HepG2 (cell line): Measurements from ENCODE around the gene SFXN5. TPM values are rescaled to one million over a fixed set of nuclear protein-coding genes. Genes with fewer than 3 reads are reported as not detected.

ENCODE experiments used
- ATAC-seq: fragments of 200-7000 bp; cut with Tn5 transposase; 3 replicates; pipeline ENCODE4 v1.9.1; 2020; ENCODE audit warnings: mild to moderate bottlenecking, moderate library complexity
- BruUV-seq: library from RNA; stranded (reverse); fragments of 400-500 nt; replicated peaks from 2 replicates; lab custom pipeline; 2021; lab: Mats Ljungman, UMichigan
- CTCF ChIA-PET: fragments of 300-600 bp; formaldehyde crosslinking; extraction: SDS; loops from one replicate; lab custom pipeline; 2021; ENCODE audit warnings: low total read pairs, inconsistent platforms, low intra/inter-chr PET ratio; lab: Yijun Ruan, JAX
- POLR2A ChIA-PET: fragments of 350-600 bp; sonication (Branson Sonifier 250); formaldehyde crosslinking; loops from one replicate; lab custom pipeline; 2020; ENCODE audit warnings: antibody characterized with exemption, inconsistent platforms; lab: Yijun Ruan, JAX
- DNase-seq: peaks from one replicate; pipeline ENCODE4 v3.0.0-alpha.2; 2015; ENCODE audit warnings: low spot score
- FAIRE-seq: peaks from 3 replicates; lab custom pipeline; 2011; peaks lifted over from hg19 to GRCh38; lab: Jason Lieb, UNC
- H2AFZ ChIP-seq: one replicate; pipeline ENCODE4 v1.6.1; 2011; ENCODE audit warnings: low read length, inconsistent platforms
- H3K27ac ChIP-seq: fragments of 300-600 bp; 3 replicates; pipeline ENCODE4 v1.8.0; 2011; ENCODE audit warnings: mixed run types, mild to moderate bottlenecking, mixed read lengths, low read length, inconsistent platforms; ENCODE audit not compliant: insufficient read depth; ENCODE audit errors: extremely low read length
- H3K27me3 ChIP-seq, 2 experiments: fragments of 200-600 bp in 1 of 2; 2 replicates in 1 of 2; 3 replicates in 1 of 2; pipeline versions ENCODE4 v1.6.0 to v1.8.0; 2011; ENCODE audit warnings: low read length in 2 of 2, mild to moderate bottlenecking in 2 of 2, moderate library complexity in 2 of 2, inconsistent platforms in 1 of 2; ENCODE audit not compliant: insufficient read depth in 2 of 2, control insufficient read depth in 1 of 2
- H3K36me3 ChIP-seq, 2 experiments: fragments of 200-600 bp in 1 of 2; replicated peaks in 1 of 2; 2 replicates in 1 of 2; 3 replicates in 1 of 2; pipeline versions ENCODE4 v1.5.1 to v1.8.0; 2011; ENCODE audit warnings: low read length in 2 of 2, inconsistent platforms in 1 of 2; ENCODE audit not compliant: insufficient read depth in 2 of 2, control insufficient read depth in 1 of 2
- H3K4me1 ChIP-seq: 2 replicates; pipeline ENCODE4 v1.5.1; 2012; ENCODE audit warnings: low read length, inconsistent platforms; ENCODE audit not compliant: insufficient read depth
- H3K4me2 ChIP-seq: 2 replicates; pipeline ENCODE4 v1.6.0; 2011; ENCODE audit warnings: low read depth, low read length, inconsistent platforms
- H3K4me3 ChIP-seq, 3 experiments: fragments of 200-600 bp in 1 of 3; sonication (generic), shearing (Covaris generic) in 1 of 3; replicated peaks in 1 of 3; 2 replicates each; pipeline ENCODE4 v1.5.1; 2011 to 2016; ENCODE audit warnings: low read length in 3 of 3, inconsistent platforms in 2 of 3, low read depth in 2 of 3, mild to moderate bottlenecking in 2 of 3, control low read depth in 1 of 3, mixed read lengths in 1 of 3; ENCODE audit not compliant: insufficient read depth in 1 of 3
- H3K79me2 ChIP-seq: one replicate; pipeline ENCODE4 v1.6.1; 2011; ENCODE audit warnings: low read length, inconsistent platforms; ENCODE audit not compliant: insufficient read depth
- H3K9ac ChIP-seq: 2 replicates; pipeline ENCODE4 v1.6.0; 2011; ENCODE audit warnings: mild to moderate bottlenecking, low read depth, low read length, inconsistent platforms; ENCODE audit not compliant: insufficient read depth
- H3K9me3 ChIP-seq: 2 replicates; pipeline ENCODE4 v1.5.1; 2012; ENCODE audit warnings: mild to moderate bottlenecking, low read length
- H4K20me1 ChIP-seq: 2 replicates; pipeline ENCODE4 v1.6.0; 2011; ENCODE audit warnings: inconsistent platforms, mild to moderate bottlenecking, low read length, moderate library complexity; ENCODE audit not compliant: insufficient read depth
- FLYWCH1 ChIP-seq: sonication (generic); formaldehyde crosslinking; IDR thresholded peaks from 2 replicates; pipeline ENCODE4 v1.8.1; 2023; ENCODE audit warnings: mild to moderate bottlenecking, missing genetic modification reagents
- NFYC ChIP-seq: IDR thresholded peaks from 2 replicates; pipeline ENCODE4 v1.6.1; 2016; ENCODE audit warnings: missing genetic modification reagents, missing compliant biosample characterization
- NKX3-1 ChIP-seq: sonication (generic); formaldehyde crosslinking; IDR thresholded peaks from 2 replicates; pipeline ENCODE4 v1.5.0; 2020; ENCODE audit warnings: missing genetic modification reagents
- ZNF556 ChIP-seq: sonication (generic); formaldehyde crosslinking; IDR thresholded peaks from 2 replicates; pipeline ENCODE4 v1.4.0; 2020; ENCODE audit warnings: mild to moderate bottlenecking, missing genetic modification reagents, borderline replicate concordance
- WGBS: methylation state at CpG from one replicate; pipeline ENCODE4 v1.1.6; 2017; ENCODE audit warnings: low lambda C conversion rate; 5-methylcytosine and 5-hydroxymethylcytosine counted together
- in situ Hi-C: cut with HindIII; loops from 2 replicates; pipeline ENCODE4 v1.10.0; 2017; ENCODE audit warnings: low pct_unique_long_range_greater_than_20kb; ENCODE audit not compliant: extremely low pct_ligation_motif_present
- intact Hi-C: fragments of 100-400 bp; cut with micrococcal nuclease; formaldehyde crosslinking; loops from one replicate; pipeline ENCODE4 v1.10.0; 2022; ENCODE audit not compliant: unreplicated experiment
- polyA plus RNA-seq, 8 experiments: library from polyadenylated mRNA; depleted of rRNA in 3 of 8; stranded (reverse) in 7 of 8; unstranded in 1 of 8; fragments of >200 nt; fragmentation: Illumina TruSeq in 4 of 8; extraction: Trizol in 4 of 8; gene quantifications; 2 replicates each; pipeline versions ENCODE4 v1.2.1 to v1.2.3, GENCODE V29; 2011 to 2016; ENCODE audit warnings: low read depth in 4 of 8, missing spikeins in 1 of 8, mixed read lengths in 1 of 8; ENCODE audit not compliant: insufficient read depth in 1 of 8
- total RNA-seq, 5 experiments: library from RNA; depleted of rRNA; stranded (reverse); fragments of >200 nt; fragmentation: Illumina TruSeq; extraction: Trizol; gene quantifications; 2 replicates each; pipeline ENCODE4 v1.2.3, GENCODE V29; 2016; ENCODE audit warnings: low read depth in 1 of 5
- TF ChIP-seq, protein P1 (sequence below): sonication (generic); IDR thresholded peaks from 2 replicates; pipeline ENCODE4 v1.6.1; 2016; ENCODE audit warnings: low read depth, borderline replicate concordance
- TF ChIP-seq, protein P2 (sequence below): sonication (generic); formaldehyde crosslinking; IDR thresholded peaks from 2 replicates; pipeline ENCODE4 v1.5.0; 2020; ENCODE audit warnings: mild to moderate bottlenecking, missing genetic modification reagents, borderline replicate concordance

SFXN5 gene
- total and polyA plus RNA-seq, 2 of the 13 experiments (the other 11 are each of a cell fraction or from before 2014, with no cell fraction given) = 34.9 to 37.4 TPM

DNA sequence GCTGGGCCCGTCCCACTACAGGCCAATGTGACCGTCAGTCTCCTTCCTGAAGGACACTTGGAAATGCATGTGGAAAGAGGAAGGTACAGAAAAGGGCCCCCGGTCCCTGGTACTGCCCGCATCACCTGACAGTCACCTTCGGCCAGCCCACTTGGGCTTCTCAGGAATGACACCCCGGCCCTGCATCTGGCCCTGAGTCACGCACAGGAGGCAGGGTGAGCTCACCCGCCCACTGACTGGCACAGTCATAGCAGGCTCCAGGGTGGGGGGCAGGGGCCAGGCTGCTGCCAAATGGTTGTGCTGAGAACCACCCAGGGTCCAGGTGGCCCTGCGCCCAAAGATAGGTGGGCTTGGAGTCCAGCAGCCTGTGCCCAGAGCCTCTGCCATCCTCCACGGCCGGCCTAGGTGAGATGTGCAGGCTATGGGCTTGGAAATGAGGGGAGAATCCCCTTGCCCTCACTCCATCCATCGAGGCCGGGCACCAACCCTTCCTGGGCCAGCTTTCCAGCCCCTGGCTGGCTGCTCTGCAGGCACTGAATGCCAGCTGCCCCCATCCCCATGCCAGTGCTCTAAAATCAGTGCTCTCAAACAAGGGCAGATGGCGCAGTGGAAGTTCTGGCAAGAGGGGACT lies 140.1 kb downstream of the SFXN5 start:
- CTCF ChIA-PET = no interaction called here
- Histone ChIP-seq H3K27me3 (peaks cover under 1 to 38% of the 10 kb centered on the region in 2 experiments; a peak in 4 of 5 replicates), H3K4me1 (peaks cover 9% of the 10 kb centered on the region; the same call in 1 of the 2 replicates), H3K79me2 (no peaks in the 10 kb centered on the region), H4K20me1 (no peaks in the 10 kb centered on the region; the same call in 1 of the 2 replicates), H3K4me2 (no peak overlapping the region), H3K27ac (no peak overlapping the region), H3K4me3 (no peak overlapping the region), H2AFZ (no peak overlapping the region), H3K9ac (no peak overlapping the region), H3K9me3 (no peaks in the 10 kb centered on the region), H3K36me3 (no peaks in the 10 kb centered on the region)
- 63% methylated on average over 14 of the region's 14 CpGs for WGBS
- no TSS peak for BruUV-seq
- no peak for FAIRE-seq
- in situ Hi-C loops = no loop called here
- no peak for ATAC-seq
- DNase-seq = no peak
- POLR2A ChIA-PET = no interaction called here
- TF ChIP-seq, protein P1, sequence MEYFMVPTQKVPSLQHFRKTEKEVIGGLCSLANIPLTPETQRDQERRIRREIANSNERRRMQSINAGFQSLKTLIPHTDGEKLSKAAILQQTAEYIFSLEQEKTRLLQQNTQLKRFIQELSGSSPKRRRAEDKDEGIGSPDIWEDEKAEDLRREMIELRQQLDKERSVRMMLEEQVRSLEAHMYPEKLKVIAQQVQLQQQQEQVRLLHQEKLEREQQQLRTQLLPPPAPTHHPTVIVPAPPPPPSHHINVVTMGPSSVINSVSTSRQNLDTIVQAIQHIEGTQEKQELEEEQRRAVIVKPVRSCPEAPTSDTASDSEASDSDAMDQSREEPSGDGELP = no peak
- TF ChIP-seq, protein P2, sequence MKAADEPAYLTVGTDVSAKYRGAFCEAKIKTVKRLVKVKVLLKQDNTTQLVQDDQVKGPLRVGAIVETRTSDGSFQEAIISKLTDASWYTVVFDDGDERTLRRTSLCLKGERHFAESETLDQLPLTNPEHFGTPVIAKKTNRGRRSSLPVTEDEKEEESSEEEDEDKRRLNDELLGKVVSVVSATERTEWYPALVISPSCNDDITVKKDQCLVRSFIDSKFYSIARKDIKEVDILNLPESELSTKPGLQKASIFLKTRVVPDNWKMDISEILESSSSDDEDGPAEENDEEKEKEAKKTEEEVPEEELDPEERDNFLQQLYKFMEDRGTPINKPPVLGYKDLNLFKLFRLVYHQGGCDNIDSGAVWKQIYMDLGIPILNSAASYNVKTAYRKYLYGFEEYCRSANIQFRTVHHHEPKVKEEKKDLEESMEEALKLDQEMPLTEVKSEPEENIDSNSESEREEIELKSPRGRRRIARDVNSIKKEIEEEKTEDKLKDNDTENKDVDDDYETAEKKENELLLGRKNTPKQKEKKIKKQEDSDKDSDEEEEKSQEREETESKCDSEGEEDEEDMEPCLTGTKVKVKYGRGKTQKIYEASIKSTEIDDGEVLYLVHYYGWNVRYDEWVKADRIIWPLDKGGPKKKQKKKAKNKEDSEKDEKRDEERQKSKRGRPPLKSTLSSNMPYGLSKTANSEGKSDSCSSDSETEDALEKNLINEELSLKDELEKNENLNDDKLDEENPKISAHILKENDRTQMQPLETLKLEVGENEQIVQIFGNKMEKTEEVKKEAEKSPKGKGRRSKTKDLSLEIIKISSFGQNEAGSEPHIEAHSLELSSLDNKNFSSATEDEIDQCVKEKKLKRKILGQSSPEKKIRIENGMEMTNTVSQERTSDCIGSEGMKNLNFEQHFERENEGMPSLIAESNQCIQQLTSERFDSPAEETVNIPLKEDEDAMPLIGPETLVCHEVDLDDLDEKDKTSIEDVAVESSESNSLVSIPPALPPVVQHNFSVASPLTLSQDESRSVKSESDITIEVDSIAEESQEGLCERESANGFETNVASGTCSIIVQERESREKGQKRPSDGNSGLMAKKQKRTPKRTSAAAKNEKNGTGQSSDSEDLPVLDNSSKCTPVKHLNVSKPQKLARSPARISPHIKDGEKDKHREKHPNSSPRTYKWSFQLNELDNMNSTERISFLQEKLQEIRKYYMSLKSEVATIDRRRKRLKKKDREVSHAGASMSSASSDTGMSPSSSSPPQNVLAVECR (CRISPR knock-in tag) = no peak
- no peak for TF ChIP-seq FLYWCH1
- no peak for TF ChIP-seq ZNF556 (CRISPR knock-in tag)
- TF ChIP-seq NFYC (CRISPR knock-in tag) = no peak
- no peak for TF ChIP-seq NKX3-1 (CRISPR knock-in tag)
- intact Hi-C loops = no loop called here
